ENCODE results near the gene TENT4B. TPM values are rescaled to one million over a fixed set of nuclear protein-coding genes. Genes with fewer than 3 reads are reported as not detected.

TENT4B gene
- total RNA-seq, 2 experiments from 2014 or later: 21.4 TPM

DNA sequence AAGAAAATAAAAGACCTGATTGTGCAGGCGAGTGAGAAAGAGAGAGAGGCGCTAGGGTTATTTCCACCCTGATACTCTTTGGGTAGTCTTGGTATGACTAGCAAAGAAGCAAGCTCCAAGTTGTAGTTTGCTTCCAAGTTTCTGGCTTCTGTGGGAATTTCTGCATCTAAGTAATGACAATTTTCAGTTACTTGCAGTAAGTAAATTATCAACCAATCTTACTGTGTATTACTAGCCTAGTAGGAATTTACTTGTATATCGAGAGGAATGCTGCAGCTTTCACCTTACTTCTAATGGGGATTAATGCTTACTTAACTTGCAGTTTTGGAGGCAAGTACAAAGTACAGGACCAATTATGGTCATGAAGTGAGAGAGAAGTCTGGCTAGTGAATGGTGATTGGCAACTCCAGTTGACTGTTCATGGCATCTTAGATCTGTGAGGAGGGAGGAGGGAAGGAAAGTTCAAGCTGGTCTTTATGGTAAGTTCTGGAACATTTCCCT lies 31.9 kb downstream of the TENT4B start:
- POLR2A ChIA-PET: no interaction called here
- CTCF ChIA-PET: interaction anchor here (0.7 to 1.0 kb wide), 2 partner anchors 160 to 197 kb away, joined by 3 read pairs; partner anchors contain the start of gene CNEP1R1

DNA sequence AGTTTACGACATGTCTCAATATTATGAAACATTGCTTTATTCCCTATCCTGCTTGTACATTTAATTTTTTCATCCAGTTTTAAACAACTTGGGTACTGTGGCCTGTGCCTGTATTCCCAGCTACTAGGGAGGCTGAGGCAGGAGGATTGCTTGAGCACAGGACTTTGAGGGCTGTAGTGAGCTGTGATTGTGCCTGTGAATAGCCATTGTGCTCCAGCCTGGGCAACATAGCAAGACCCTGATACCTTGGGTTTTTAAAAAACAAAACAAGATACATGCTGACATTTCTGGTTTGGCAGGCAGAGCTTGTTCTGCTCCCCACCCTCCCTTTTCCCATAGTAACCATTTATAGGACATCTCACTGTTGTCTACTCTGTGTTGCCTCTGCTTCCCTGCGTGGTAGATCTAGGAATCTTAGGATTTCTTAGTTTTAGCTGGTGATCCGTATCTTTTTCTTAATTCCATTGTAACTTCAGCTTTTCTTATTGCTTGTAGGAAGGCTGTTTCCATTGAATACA lies 35.6 kb downstream of the TENT4B start:
- POLR2A ChIA-PET: interaction anchor here (1.0 kb wide), 1 partner anchor 13 kb away, joined by 6 read pairs; no protein-coding TSS in a partner anchor
- CTCF ChIA-PET: interaction anchor here (0.8 kb wide), 1 partner anchor 123 kb away, joined by 3 read pairs; the partner anchor contains the start of gene HEATR3

DNA sequence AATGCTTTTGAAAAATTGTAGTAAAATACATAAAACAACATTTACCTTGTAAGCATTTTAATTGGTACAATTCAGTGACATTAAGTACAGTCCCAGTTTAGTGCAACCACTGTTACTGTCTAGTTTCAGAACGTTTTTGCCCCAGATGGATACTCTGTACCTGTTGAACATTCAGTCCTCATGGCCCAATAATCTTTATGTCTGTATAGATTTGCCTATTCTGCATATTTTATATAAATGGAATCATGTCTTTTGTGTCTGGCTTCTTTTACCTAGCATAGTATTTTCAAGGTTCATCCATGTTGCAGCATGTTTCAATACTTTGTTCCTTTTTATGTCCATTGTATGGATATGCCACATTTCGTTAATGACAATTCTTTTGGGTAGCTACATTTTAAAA lies 37.2 kb downstream of the TENT4B start:
- CTCF ChIA-PET: no interaction called here
- POLR2A ChIA-PET: no interaction called here

DNA sequence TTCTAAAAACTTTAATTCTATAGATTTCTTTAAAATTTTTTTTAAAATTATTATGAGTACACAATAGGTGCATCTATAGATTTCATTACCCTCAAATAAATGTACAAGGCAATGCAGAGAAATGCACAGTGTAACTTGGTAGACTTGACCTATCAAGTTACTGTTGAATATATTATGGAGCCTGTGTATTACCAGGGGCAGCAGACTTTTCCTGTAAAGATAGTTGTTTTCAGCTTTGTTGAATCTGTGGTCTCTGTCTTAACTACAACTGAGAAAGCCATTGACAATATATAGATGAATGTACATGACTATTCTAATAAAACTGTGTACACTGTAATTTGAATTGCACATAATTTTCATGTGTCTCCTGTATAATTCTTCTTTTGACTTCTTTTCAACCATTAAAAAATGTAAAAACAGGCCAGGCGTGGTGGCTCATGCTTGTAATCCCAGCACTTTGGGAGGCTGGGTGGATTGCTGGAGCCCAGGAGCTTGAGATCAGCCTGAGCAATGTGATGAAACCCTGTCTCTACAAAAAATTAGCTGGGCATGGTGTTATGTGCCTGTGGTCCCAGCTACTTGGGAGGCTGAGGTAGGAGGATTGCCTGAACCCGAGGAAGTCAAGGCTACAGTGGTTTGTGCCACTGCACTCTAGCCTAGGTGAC lies 39.4 kb downstream of the TENT4B start:
- ChIA-PET POLR2A (no interaction called here), CTCF (interaction anchor here (0.9 kb wide), 1 partner anchor 18 kb away, joined by 3 read pairs; no protein-coding TSS in a partner anchor)

DNA sequence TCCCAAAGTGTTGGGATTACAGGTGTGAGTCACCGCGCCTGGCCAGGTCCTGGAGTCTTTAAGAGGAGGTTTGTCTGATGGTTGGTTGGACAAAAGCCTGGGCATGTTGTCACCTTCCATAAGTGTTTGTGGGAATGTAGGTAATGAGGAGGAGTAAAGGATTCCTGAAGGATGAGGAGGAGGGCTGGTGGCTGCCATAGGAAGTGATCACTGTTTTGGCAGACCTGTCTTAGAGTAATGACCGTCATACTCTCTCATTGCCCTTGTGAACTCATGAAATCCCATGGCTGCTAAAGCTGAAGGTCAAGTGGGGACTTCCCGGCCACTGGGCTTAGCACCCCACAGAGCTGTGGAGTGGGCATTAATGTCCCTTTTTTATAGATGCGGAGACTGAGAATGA lies 40.5 kb downstream of the TENT4B start:
- CTCF ChIA-PET: no interaction called here
- POLR2A ChIA-PET: no interaction called here

DNA sequence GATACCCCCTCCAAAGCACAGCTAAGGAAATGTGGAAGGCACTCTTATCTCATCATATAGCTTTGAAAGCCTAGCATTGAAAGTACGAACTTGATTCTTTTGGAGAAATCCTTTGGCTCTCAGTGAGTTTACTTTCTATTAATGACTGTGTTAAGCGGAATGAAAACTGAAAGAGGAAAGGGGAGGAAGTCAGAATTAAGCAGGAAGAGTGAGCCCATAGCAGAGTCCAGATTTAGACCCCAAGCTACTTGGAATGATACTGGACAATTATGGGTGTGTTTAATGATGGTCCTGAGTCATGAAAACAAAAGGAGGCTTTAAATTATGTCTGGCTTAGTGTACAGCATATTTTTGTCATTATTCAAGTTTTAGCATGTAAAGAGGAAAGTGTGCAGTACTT lies 42.2 kb downstream of the TENT4B start:
- POLR2A ChIA-PET: no interaction called here
- CTCF ChIA-PET: interaction anchor here (1.4 to 2.5 kb wide), 3 partner anchors 16 to 170 kb away, joined by 3 to 8 read pairs (median 4); partner anchors contain the start of gene CNEP1R1

DNA sequence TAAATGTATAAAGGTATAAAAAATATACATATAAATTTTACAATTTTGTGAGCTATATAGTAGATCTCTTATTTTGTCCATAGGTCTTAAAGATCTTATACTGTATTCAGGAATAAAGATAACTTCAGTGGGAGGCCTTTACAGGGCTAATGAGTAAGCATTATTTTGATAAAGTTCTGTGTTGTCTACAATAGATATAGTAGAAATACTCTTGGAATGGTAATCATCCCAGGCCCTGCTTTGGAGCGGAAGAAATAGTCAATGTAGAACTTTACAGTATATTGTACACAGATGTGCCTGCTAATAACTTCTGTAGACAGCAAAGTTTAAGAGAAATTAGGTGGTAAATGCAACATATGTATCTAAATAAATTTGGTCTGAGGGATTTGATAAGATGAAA lies 42.6 kb downstream of the TENT4B start:
- ChIA-PET POLR2A (no interaction called here), CTCF (interaction anchor here (1.4 to 2.5 kb wide), 3 partner anchors 15 to 170 kb away, joined by 3 to 8 read pairs (median 4); partner anchors contain the start of gene CNEP1R1)

DNA sequence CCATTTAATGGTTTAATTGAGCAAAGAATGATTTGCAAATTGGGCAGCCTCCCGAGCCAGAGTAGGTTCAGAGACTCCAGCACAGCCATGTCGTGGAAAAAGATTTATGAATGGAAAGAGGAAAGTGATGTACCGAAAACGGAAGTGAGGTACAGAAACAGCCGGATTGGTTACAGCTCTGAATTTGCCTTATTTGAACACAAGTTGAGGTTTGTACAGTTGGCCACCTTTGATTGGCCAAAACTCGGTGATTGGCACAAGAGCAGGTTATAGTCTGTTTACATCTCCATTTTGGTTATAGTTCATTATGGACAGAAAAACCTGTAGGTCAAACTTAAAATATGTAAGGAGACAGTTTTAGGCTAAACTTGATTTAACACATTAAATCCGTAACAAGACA lies 44.5 kb downstream of the TENT4B start:
- ChIA-PET CTCF (interaction anchor here (0.7 kb wide), 1 partner anchor 468 kb away, joined by 3 read pairs; no protein-coding TSS in a partner anchor), POLR2A (no interaction called here)

DNA sequence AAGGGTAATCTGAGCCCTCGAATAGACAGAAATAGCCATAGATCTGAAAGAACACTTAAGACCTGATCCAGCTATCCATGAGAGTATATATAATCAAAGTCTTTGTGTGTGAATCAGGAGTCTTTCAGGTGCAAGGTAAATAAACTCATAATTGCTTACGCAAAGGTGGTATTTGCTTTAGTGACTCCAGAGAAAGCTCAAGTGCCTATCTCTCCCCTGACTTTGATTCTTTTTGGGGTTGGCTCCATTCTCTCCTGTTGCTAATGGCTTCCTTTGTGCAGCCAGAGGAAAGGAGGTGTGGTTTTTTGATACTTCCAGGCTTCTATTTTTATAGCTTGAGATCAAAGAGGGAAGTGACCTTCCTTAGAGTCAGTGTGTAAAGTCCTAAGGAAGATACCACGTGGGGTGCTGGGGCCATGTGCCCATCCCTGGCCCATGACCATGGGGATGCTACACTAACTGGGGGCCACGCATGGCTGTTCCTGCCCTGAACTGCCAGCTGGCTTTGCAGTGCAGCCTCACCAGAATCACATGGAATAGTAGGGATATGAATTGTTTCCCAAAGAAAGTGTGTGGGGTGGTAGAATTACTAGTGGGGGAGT lies 45.8 kb downstream of the TENT4B start:
- POLR2A ChIA-PET: no interaction called here
- CTCF ChIA-PET: interaction anchor here (0.9 kb wide), 1 partner anchor 15 kb away, joined by 3 read pairs; no protein-coding TSS in a partner anchor

DNA sequence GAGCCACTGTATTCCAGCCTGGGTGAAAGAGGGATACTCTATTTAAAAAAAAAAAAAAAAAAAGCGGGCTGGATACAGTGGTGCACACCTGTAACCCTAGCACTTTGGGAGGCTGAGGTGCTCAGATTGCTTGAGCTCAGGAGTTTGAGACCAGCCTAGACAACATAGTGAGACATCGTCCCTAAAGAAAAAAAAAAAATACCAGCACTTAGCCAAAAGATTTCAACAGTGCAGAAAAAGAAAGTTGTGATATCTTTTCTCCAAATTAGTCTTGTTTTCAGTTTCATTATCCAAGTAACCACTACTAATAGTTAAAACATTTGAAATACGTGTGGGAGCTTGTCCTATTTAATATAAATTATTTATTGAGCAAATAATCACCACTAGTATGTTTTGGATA lies 48.7 kb downstream of the TENT4B start:
- ChIA-PET POLR2A (interaction anchor here (0.7 to 1.0 kb wide), 3 partner anchors 13 to 177 kb away, joined by 3 to 6 read pairs (median 4); partner anchors contain the start of gene CNEP1R1), CTCF (interaction anchor here (1.5 kb wide), 1 partner anchor 136 kb away, joined by 5 read pairs; the partner anchor contains the start of gene HEATR3)

DNA sequence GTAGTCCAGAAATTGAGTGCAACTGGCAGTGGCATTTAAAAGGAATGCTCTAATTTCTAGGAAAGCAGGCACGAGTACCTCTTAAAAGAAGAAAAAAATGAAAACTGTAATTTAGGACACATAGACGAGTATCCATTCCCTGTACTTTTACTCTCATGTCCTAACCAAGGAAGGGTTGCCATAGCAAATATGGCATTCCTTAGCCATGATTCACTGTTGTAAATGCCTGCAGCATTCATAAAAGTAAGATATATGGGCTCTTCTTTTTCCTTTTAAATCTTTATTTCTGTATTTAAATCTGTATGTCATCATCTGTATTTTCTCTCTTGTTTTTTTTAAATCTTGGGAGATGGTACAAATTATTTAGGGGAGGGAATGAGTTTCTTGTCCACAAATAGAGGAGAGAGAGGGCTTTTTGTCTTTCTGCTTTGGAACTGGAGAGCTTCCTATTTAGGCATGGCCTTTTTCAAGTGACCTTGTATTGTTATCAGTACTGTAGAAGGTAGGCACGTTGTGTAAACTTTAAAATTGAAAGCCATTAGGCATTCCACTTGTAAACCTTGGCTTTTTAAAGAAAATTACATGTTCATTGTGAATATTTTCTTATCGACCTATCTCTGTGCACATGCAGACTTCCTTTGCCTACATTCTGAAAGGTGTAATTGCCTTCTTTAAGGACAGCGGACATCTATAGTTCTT lies 50.0 kb downstream of the TENT4B start:
- POLR2A ChIA-PET: interaction anchor here (0.6 to 1.0 kb wide), 2 partner anchors 60 to 178 kb away, joined by 3 to 4 read pairs; partner anchors contain the start of gene CNEP1R1

DNA sequence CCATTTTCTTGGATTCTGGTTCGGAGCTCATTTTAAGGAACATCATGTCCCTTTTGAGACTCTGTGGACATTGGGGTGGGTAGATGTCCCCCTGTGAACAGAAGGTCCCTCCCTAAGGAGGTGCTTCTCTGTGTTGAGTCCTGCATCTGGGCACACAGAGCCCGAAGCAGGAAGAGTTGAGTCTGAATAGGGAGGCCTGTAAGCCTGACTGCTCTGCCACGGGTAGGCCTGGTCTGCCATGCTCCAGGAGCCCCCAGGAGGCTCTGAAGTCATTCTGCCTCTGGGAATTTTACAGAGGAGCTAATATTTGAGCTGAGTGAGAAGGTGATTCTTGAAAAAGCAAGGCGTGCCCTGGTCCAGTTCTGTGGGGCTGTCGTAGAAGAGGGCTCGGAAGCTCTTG lies 50.6 kb downstream of the TENT4B start:
- ChIA-PET CTCF (interaction anchor here (1.1 to 1.9 kb wide), 2 partner anchors 10 to 178 kb away, joined by 4 to 5 read pairs; partner anchors contain the start of gene CNEP1R1), POLR2A (no interaction called here)

More for the DNA sequence above, 50.0 kb downstream of the TENT4B start:
- CTCF ChIA-PET: interaction anchor here (1.1 to 1.9 kb wide), 2 partner anchors 11 to 178 kb away, joined by 4 to 5 read pairs; partner anchors contain the start of gene CNEP1R1

DNA sequence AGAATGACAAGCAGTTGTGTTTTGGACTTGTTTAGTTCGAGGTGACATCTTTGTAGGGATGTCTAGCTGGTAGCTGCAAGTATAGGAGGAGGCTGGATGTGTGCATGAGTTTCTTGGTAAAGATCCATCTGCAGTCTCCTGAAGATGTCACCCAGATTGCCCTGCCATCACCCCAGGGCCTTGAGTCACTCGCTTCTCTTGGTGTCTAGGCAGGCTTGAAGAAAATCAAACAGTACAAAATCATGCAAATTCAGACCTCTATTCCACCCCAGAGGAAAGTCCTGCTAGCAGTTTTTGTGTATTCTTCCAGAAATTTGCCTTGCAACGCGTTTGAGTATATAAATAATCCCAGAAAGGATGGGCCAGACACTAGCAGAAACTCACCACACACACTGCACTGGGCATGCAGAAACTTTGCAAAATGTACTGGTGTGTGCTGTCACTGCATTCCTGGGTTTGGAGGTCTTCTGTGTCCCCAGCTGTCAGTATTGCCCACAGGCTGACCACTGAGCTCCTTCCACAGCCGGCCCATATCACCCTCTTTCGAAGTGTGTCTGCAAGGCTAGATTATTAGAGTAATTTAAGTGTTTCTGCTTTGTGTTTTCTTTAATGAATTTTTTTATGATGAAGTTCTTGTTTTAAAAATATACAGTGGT lies 51.5 kb downstream of the TENT4B start:
- ChIA-PET POLR2A (interaction anchor here (0.5 kb wide), 1 partner anchor 38 kb away, joined by 3 read pairs; no protein-coding TSS in a partner anchor), CTCF (interaction anchor here (1.1 to 1.9 kb wide), 2 partner anchors 9 to 179 kb away, joined by 4 to 5 read pairs; partner anchors contain the start of gene CNEP1R1)

DNA sequence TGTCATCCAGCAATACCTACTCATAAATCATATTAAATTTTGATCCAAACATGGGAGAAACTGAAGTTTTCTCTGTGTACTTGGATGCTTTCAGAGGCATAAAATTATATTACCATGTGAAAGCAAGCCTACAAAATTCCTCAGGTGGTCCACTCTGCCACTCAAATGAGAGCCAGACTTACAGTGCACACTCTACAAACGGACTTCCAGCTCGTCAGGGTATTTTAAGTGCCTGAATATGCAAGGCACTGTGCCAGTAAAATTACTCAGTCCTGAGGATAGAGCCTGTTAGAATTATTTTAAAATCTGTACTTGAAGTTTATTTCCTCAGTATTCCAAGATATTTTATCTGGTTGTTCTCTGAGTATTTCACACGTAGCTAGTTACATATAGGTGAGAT lies 54.5 kb downstream of the TENT4B start:
- POLR2A ChIA-PET: no interaction called here
- CTCF ChIA-PET: no interaction called here

DNA sequence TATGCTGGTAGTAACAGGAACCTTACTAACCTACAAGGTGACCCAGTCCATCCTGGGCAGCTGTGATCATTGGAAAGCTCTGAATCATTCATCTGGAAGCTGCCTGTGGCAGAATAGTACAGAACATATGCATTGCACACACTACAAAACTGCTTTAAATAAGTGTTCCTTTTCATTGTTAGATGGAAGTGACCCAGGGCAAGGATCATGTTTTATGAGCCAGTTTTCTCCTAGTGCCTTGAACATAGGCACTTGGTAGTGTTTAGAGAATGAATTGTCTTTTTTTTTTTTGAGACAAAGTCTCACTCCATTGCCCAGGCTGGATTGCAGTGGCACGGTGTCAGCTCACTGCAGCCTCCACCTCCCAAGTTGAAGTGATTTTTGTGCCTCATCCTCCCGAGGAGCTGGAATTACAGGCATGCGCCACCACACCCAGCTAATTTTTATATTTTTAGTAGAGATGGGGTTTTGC lies 55.4 kb downstream of the TENT4B start:
- ChIA-PET CTCF (no interaction called here), POLR2A (no interaction called here)

DNA sequence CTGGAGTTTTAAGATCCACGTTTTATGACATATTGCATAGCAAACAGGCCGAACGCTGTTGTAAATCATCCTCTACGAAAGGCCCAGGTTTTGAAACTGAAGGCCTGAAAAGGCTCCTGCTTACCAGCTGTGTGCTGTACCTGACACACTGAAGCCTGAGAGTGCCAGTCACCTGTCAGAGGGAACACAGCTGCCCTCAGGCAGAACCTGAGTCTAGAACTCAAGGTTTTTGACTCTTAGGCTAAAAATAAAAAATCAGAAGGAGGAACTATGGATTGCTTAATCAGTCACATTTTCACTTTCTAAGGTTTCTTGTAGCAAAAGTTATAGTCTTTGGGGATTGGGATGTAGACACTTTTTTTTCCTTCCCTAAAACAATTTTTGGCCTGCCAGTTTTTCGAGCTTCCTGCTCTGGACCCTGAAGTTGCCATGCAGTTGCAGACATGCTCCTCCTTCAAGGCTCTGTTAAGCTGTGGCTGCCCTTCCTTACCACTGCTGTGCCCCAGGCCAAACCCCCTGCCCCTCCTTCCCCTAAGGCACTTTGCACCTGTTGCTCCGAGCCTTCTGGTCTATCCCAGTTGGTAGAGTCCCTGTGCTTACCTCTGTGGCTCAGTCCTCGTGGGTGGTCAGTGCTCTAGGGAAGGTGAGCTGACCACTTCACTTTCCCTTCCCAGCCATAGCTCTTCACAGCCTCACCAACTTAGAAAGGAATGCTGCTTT lies 56.6 kb downstream of the TENT4B start:
- POLR2A ChIA-PET: interaction anchor here (1.5 to 1.8 kb wide), 2 partner anchors 65 to 185 kb away, joined by 4 to 5 read pairs; partner anchors contain the start of gene CNEP1R1
- CTCF ChIA-PET: interaction anchor here (0.6 to 3.7 kb wide), 11 partner anchors 14 to 184 kb away, joined by 3 to 26 read pairs (median 5); partner anchors contain the start of genes CNEP1R1 and HEATR3

DNA sequence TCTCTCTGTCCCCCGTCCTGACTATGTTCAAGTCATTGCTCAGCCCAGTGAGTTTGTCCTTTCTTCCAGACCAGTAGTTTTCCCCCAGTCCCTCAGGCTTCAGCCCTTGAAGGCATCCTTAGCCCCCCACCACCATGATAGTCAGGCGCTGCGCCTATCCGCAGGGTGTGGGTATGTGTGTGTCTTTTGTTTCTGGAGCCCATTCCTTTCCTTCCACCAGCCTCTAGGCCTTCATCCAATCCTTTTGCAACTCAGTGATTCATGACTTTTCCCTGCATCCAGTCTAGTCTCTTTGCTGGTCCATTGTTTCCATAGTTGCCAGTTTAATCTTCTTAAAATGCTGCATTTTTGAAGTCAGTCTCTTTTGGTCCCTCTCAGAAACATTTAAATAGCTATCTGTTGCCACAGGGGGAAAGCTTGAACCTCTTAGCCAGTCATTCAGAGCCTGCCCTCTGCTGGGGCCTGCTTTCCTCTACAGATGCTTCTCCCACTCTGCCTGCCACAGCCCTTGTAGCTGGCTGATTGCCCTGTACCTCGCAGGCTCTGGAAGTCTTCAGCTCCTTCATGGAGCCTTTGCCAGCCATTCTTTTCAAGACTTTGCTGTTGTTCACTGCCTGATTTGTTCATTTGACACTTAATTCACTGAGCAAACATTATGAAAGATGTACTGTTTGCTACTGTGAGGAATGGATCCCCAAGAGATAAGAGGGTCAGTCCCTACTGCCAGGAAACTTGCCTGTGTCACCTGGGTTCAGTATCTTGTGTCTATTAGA lies 57.3 kb downstream of the TENT4B start:
- ChIA-PET CTCF (interaction anchor here (0.5 to 3.7 kb wide), 15 partner anchors 15 to 705 kb away, joined by 3 to 26 read pairs (median 4); partner anchors contain the start of genes CNEP1R1 and HEATR3), POLR2A (interaction anchor here (1.5 to 1.8 kb wide), 2 partner anchors 64 to 185 kb away, joined by 4 to 5 read pairs; partner anchors contain the start of gene CNEP1R1)

Measured in activated CD8-positive, alpha-beta memory T cell treated with anti-CD3 and anti-CD28 coated beads for 36 hours (primary cell).